Measurements from ENCODE around the gene OR1A2. TPM values are rescaled to one million over a fixed set of nuclear protein-coding genes. Genes with fewer than 3 reads are reported as not detected.

Gene OR1A2
- total and polyA plus RNA-seq, 2 donors from 2014 or later: not detected

DNA sequence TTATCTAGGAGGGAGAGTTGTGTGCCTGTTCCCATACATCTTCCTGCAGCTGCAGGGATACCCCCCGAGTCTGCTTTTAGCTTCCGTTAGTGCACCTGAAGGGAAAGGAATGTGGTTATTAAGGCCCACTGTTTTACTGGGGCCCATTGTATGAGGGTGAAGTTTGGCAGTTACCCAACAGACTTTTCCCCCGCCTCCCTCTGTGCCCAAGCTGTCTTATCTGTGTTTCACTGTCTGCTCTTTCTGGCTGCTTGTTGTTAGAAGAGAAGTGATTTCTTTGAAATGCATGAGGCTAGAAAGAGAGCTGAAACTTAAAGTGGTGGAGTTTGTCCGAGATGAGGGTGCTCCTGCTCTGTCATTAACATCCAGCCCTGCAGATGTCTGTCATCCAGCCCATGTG lies 7.4 kb upstream of the OR1A2 start:
- no peaks in the 10 kb centered on the region for H3K9me3 ChIP-seq (ENCODE audit: control insufficient read depth in 2 of 3, insufficient read depth in 1 of 3, low read length in 3 of 3)
- H3K36me3 ChIP-seq (ENCODE audit: control insufficient read depth in 2 of 3, insufficient read depth in 3 of 3, low read length in 3 of 3): no peaks in the 10 kb centered on the region
- TF ChIP-seq CTCF (IDR thresholded peaks at IDR 0.05; ENCODE audit: borderline replicate concordance, extremely low read depth, insufficient read depth): no peak
- intact Hi-C loops (cut with DNase I): no loop called here
- DNase-seq (no peak), FAIRE-seq (no peak)
- H3K4me3 ChIP-seq (ENCODE audit: low read length in 3 of 3): no peak overlapping the region
- no peaks in the 10 kb centered on the region for H3K4me1 ChIP-seq (ENCODE audit: control insufficient read depth in 2 of 3, insufficient read depth in 2 of 3, low read depth in 1 of 3, low read length in 3 of 3)
- H3K27ac ChIP-seq (ENCODE audit: low read depth in 2 of 2, low read length in 2 of 2): no peak overlapping the region
- no peak overlapping the region for H3K9ac ChIP-seq (ENCODE audit: low read length in 3 of 3)
- no peaks in the 10 kb centered on the region for H3K27me3 ChIP-seq (ENCODE audit: control insufficient read depth, insufficient read depth, low read length)

DNA sequence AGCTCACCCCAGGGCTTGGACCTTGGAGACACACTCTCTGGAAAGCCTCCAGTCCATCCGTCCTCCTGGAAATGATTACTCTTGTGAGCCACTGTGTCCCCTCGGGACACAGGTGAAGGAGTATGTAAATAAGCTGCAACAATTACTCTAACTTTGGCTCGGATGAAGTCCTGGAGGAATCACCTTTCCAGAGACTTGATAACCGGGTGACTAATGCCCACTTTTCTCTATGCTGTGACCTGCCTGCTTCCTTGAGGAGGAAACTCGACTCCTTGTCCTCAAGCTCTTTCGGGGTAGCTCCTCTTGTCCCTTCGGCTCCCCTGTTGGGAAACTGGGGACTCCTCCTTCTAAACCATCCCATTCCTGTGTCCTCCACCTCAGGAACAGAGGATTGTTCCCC lies 10.0 kb downstream of the OR1A2 start, which contains the start of gene OR1A1:
Gene OR1A1, plus strand, starts transcription at position 301 of the 400 bp plus-strand sequence. CDS start 7,954 bp downstream, outside the sequence.
- no peak for DNase-seq
- Histone ChIP-seq H3K4me1 (ENCODE audit: control insufficient read depth in 2 of 3, insufficient read depth in 2 of 3, low read depth in 1 of 3, low read length in 3 of 3) (no peaks in the 10 kb centered on the region), H3K9ac (ENCODE audit: low read length in 3 of 3) (no peak within 1 kb of the TSS), H3K27ac (ENCODE audit: low read depth in 2 of 2, low read length in 2 of 2) (no peak within 1 kb of the TSS), H3K9me3 (ENCODE audit: control insufficient read depth in 2 of 3, insufficient read depth in 1 of 3, low read length in 3 of 3) (no peaks in the 10 kb centered on the region), H3K36me3 (ENCODE audit: control insufficient read depth in 2 of 3, insufficient read depth in 3 of 3, low read length in 3 of 3) (no peaks in the 10 kb centered on the region), H3K4me3 (ENCODE audit: low read length in 3 of 3) (no peak within 1 kb of the TSS), H3K27me3 (ENCODE audit: control insufficient read depth, insufficient read depth, low read length) (no peaks in the 10 kb centered on the region)
- intact Hi-C loops (cut with DNase I): no loop called here
- TF ChIP-seq CTCF (IDR thresholded peaks at IDR 0.05; ENCODE audit: borderline replicate concordance, extremely low read depth, insufficient read depth): no peak
- FAIRE-seq: no peak

- Histone ChIP-seq H3K27me3 (ENCODE audit: control insufficient read depth, insufficient read depth, low read length) (no peaks in the 10 kb centered on the region), H3K4me1 (ENCODE audit: control insufficient read depth in 2 of 3, insufficient read depth in 2 of 3, low read depth in 1 of 3, low read length in 3 of 3) (no peaks in the 10 kb centered on the region), H3K4me3 (ENCODE audit: low read length in 3 of 3) (no peak overlapping the region), H3K9me3 (ENCODE audit: control insufficient read depth in 2 of 3, insufficient read depth in 1 of 3, low read length in 3 of 3) (no peaks in the 10 kb centered on the region), H3K27ac (ENCODE audit: low read depth in 2 of 2, low read length in 2 of 2) (no peak overlapping the region), H3K9ac (ENCODE audit: low read length in 3 of 3) (no peak overlapping the region), H3K36me3 (ENCODE audit: control insufficient read depth in 2 of 3, insufficient read depth in 3 of 3, low read length in 3 of 3) (no peaks in the 10 kb centered on the region)
- intact Hi-C loops (cut with DNase I): no loop called here
- TF ChIP-seq CTCF (IDR thresholded peaks at IDR 0.05; ENCODE audit: borderline replicate concordance, extremely low read depth, insufficient read depth): no peak
- FAIRE-seq (no peak), DNase-seq (no peak)
These were observed 11.2 kb downstream of the OR1A2 start for GRCh38 chr17:3208484-3208883.

GRCh38 chr17:3213001-3213400 lies 15.7 kb downstream of the OR1A2 start:
- Histone ChIP-seq H3K36me3 (ENCODE audit: control insufficient read depth in 2 of 3, insufficient read depth in 3 of 3, low read length in 3 of 3) (no peaks in the 10 kb centered on the region), H3K9ac (ENCODE audit: low read length in 3 of 3) (no peak overlapping the region), H3K27me3 (ENCODE audit: control insufficient read depth, insufficient read depth, low read length) (no peaks in the 10 kb centered on the region), H3K4me1 (ENCODE audit: control insufficient read depth in 2 of 3, insufficient read depth in 2 of 3, low read depth in 1 of 3, low read length in 3 of 3) (no peaks in the 10 kb centered on the region), H3K4me3 (ENCODE audit: low read length in 3 of 3) (no peak overlapping the region), H3K27ac (ENCODE audit: low read depth in 2 of 2, low read length in 2 of 2) (no peak overlapping the region), H3K9me3 (ENCODE audit: control insufficient read depth in 2 of 3, insufficient read depth in 1 of 3, low read length in 3 of 3) (peaks cover 0 to 5% (median 3%) of the 10 kb centered on the region in 3 donors)
- intact Hi-C loops (cut with DNase I): no loop called here
- DNase-seq (no peak), FAIRE-seq (no peak)
- TF ChIP-seq CTCF (IDR thresholded peaks at IDR 0.05; ENCODE audit: borderline replicate concordance, extremely low read depth, insufficient read depth): no peak
